Measurements from ENCODE around the gene MLIP. TPM values are rescaled to one million over a fixed set of nuclear protein-coding genes. Genes with fewer than 3 reads are reported as not detected.

The MLIP gene
- total and polyA plus RNA-seq, 2 of the 13 experiments (the other 11 are each of a cell fraction or from before 2014, with no cell fraction given) = 0.08 to 0.33 TPM

DNA sequence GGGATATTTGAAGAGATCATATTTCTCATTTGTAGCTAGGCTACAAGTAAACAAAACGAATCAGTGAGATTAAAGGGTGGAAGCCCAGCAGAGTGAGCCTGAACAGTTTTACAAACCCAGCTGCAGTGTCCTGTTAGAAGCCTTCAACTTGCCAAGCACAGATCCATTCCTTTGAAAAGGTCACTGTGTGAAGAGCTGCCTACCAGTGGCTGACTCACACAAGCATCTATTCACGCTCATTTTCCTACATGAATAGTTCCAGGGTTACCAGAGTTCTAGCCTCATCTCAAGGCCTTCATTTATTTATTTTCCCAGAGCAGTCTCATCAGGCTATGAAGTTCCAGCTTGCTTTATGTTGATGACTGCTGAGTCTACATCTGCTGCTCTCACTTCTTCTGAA lies 25.7 kb upstream of the MLIP start (continued):
- TF ChIP-seq, protein P1, sequence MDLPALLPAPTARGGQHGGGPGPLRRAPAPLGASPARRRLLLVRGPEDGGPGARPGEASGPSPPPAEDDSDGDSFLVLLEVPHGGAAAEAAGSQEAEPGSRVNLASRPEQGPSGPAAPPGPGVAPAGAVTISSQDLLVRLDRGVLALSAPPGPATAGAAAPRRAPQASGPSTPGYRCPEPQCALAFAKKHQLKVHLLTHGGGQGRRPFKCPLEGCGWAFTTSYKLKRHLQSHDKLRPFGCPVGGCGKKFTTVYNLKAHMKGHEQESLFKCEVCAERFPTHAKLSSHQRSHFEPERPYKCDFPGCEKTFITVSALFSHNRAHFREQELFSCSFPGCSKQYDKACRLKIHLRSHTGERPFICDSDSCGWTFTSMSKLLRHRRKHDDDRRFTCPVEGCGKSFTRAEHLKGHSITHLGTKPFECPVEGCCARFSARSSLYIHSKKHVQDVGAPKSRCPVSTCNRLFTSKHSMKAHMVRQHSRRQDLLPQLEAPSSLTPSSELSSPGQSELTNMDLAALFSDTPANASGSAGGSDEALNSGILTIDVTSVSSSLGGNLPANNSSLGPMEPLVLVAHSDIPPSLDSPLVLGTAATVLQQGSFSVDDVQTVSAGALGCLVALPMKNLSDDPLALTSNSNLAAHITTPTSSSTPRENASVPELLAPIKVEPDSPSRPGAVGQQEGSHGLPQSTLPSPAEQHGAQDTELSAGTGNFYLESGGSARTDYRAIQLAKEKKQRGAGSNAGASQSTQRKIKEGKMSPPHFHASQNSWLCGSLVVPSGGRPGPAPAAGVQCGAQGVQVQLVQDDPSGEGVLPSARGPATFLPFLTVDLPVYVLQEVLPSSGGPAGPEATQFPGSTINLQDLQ (CRISPR knock-in tag; IDR thresholded peaks at IDR 0.05) = no peak
- TF ChIP-seq, protein P2, sequence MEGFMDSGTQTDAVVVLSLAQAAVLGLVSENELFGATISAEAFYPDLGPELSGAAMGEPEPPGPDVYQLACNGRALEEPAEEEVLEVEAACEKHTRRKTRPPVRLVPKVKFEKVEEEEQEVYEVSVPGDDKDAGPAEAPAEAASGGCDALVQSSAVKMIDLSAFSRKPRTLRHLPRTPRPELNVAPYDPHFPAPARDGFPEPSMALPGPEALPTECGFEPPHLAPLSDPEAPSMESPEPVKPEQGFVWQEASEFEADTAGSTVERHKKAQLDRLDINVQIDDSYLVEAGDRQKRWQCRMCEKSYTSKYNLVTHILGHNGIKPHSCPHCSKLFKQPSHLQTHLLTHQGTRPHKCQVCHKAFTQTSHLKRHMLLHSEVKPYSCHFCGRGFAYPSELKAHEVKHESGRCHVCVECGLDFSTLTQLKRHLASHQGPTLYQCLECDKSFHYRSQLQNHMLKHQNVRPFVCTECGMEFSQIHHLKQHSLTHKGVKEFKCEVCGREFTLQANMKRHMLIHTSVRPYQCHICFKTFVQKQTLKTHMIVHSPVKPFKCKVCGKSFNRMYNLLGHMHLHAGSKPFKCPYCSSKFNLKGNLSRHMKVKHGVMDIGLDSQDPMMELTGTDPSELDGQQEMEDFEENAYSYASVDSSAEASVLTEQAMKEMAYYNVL (CRISPR knock-in tag; IDR thresholded peaks at IDR 0.05; ENCODE audit: borderline replicate concordance) = no peak
- TF ChIP-seq ZNF607 (CRISPR knock-in tag; IDR thresholded peaks at IDR 0.05; ENCODE audit: borderline replicate concordance) (no peak), BHLHE40 (IDR thresholded peaks at IDR 0.05; ENCODE audit: low read length) (no peak), HDAC2 (CRISPR knock-in tag; IDR thresholded peaks at IDR 0.05) (no peak), ZNF7 (CRISPR knock-in tag; IDR thresholded peaks at IDR 0.05) (no peak), SMARCE1 (IDR thresholded peaks at IDR 0.05; ENCODE audit: borderline replicate concordance) (no peak), KLF6 (CRISPR knock-in tag; IDR thresholded peaks at IDR 0.05) (no peak), MED13 (CRISPR knock-in tag; IDR thresholded peaks at IDR 0.05) (no peak)
- TF ChIP-seq, protein P3, sequence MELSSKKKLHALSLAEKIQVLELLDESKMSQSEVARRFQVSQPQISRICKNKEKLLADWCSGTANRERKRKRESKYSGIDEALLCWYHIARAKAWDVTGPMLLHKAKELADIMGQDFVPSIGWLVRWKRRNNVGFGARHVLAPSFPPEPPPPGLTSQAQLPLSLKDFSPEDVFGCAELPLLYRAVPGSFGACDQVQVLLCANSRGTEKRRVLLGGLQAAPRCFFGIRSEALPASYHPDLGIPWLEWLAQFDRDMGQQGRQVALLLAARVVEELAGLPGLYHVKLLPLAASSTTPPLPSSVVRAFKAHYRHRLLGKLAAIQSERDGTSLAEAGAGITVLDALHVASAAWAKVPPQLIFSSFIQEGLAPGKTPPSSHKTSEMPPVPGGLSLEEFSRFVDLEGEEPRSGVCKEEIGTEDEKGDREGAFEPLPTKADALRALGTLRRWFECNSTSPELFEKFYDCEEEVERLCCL (CRISPR knock-in tag; IDR thresholded peaks at IDR 0.05; ENCODE audit: borderline replicate concordance) = no peak
- TF ChIP-seq, protein P4, sequence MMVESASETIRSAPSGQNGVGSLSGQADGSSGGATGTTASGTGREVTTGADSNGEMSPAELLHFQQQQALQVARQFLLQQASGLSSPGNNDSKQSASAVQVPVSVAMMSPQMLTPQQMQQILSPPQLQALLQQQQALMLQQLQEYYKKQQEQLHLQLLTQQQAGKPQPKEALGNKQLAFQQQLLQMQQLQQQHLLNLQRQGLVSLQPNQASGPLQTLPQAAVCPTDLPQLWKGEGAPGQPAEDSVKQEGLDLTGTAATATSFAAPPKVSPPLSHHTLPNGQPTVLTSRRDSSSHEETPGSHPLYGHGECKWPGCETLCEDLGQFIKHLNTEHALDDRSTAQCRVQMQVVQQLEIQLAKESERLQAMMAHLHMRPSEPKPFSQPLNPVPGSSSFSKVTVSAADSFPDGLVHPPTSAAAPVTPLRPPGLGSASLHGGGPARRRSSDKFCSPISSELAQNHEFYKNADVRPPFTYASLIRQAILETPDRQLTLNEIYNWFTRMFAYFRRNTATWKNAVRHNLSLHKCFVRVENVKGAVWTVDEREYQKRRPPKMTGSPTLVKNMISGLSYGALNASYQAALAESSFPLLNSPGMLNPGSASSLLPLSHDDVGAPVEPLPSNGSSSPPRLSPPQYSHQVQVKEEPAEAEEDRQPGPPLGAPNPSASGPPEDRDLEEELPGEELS (CRISPR knock-in tag; IDR thresholded peaks at IDR 0.05) = no peak
